Measurements from ENCODE around the gene DYNLT5. TPM values are rescaled to one million over a fixed set of nuclear protein-coding genes. Genes with fewer than 3 reads are reported as not detected.

The DYNLT5 gene, protein sequence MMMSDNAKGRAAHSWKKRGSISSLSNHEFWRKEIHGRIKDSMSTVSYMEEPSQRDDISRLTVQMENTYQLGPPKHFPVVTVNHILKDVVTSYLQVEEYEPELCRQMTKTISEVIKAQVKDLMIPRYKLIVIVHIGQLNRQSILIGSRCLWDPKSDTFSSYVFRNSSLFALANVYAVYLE
- total RNA-seq = 2.9 and 3.1 TPM in 2 replicates

DNA sequence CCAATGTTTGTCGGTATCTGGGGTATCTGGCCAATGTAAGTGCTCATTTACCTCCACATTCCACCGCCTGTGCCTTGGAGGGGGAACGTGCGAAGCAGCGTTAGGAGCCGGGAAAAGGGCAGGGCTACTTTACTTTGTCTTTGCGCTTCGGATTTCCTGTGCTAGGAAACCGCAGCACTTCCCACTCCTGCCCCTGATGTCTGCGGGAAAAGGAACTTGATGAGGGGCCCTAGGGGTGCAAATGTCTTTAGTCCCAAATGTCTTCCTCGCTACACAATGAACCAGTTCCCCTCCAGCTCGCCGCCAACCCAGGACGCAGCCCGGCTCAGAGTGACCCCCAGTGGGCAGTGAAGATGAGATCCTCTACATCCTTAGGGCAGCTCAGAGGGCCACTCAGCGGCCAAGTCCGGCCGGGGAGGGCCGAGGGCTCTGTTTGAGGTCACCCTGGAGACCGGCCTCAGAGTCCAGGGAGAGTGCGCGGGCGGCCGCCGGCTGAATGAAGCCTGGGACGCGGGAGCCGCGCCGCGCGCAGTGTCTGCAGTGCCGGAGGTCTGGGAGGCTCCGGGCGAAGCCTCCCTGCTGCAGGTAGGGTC, at the start of gene DYNLT5:
Gene DYNLT5 (plus strand): TSS at position 460 of the 593 bp plus-strand sequence. CDS start 2,200 bp downstream, outside the sequence.

Other genes starting within 250 kb of the DYNLT5 start
- gene SGIP1, start 218.3 kb upstream of the DYNLT5 start, total RNA-seq = 3.6 and 99.6 TPM in 2 replicates
- gene INSL5, start 48.8 kb downstream of the DYNLT5 start, total RNA-seq = not detected in 2 replicates
- 2.6 and 3.4 TPM in 2 replicates for gene DNAI4, start 172.4 kb downstream of the DYNLT5 start, total RNA-seq
- 16.5 and 34.7 TPM in 2 replicates for gene MIER1, start 172.5 kb downstream of the DYNLT5 start, total RNA-seq